HEK293 (cell line): ENCODE results near the gene NDUFB1.

Experiments
- CTCF ChIA-PET: fragments of 350-600 bp; formaldehyde crosslinking; extraction: SDS; loops from one replicate; lab custom pipeline; 2021; ENCODE audit warnings: antibody characterized with exemption; lab: Yijun Ruan, JAX
- POLR2A ChIA-PET: fragments of 300-600 bp; formaldehyde crosslinking; extraction: SDS; loops from one replicate; lab custom pipeline; 2020; ENCODE audit warnings: antibody characterized with exemption, inconsistent platforms; lab: Yijun Ruan, JAX
- H3K27ac ChIP-seq: fragments of 200-500 bp; sonication (Bioruptor generic); 2 replicates; pipeline ENCODE4 v1.5.1; 2014; ENCODE audit warnings: low read depth, low read length, control low read depth, inconsistent platforms; ENCODE audit errors: extremely low read depth
- H3K36me3 ChIP-seq, 2 experiments: fragments of 200-500 bp in 1 of 2; sonication (Bioruptor generic) in 1 of 2; 1 replicate in 1 of 2; 2 replicates in 1 of 2; pipeline ENCODE4 v1.5.1; 2014 to 2017; ENCODE audit warnings: inconsistent platforms in 2 of 2, low read length in 2 of 2; ENCODE audit not compliant: control insufficient read depth in 2 of 2, insufficient read depth in 1 of 2
- H3K4me1 ChIP-seq: fragments of 200-500 bp; sonication (Bioruptor generic); 2 replicates; pipeline ENCODE4 v1.5.1; 2014; ENCODE audit warnings: mild to moderate bottlenecking, low read length, inconsistent platforms; ENCODE audit not compliant: control insufficient read depth, insufficient read depth
- H3K4me3 ChIP-seq: 2 replicates; pipeline ENCODE4 v1.5.1; 2011; ENCODE audit warnings: low read depth, mild to moderate bottlenecking, control low read depth, low read length, moderate library complexity
- H3K9me3 ChIP-seq: fragments of 200-500 bp; sonication (Bioruptor generic); 2 replicates; pipeline ENCODE4 v1.5.1; 2014; ENCODE audit warnings: low read depth, low read length, inconsistent platforms; ENCODE audit not compliant: control insufficient read depth, insufficient read depth
- INSM2 ChIP-seq: fragments of 450-650 bp; formaldehyde crosslinking; IDR thresholded peaks from 2 replicates; pipeline ENCODE4 v1.5.1; 2016; ENCODE audit warnings: missing biosample characterization, missing genetic modification characterization
- KLF1 ChIP-seq: fragments of 450-650 bp; formaldehyde crosslinking; IDR thresholded peaks from 2 replicates; pipeline ENCODE4 v1.5.1; 2016; ENCODE audit warnings: missing biosample characterization, missing genetic modification characterization
- KLF7 ChIP-seq: fragments of 450-650 bp; formaldehyde crosslinking; IDR thresholded peaks from 2 replicates; pipeline ENCODE4 v1.5.1; 2016; ENCODE audit warnings: missing biosample characterization, missing genetic modification characterization, borderline replicate concordance
- PATZ1 ChIP-seq: fragments of 450-650 bp; formaldehyde crosslinking; IDR thresholded peaks from 2 replicates; pipeline ENCODE4 v1.5.1; 2016; ENCODE audit warnings: missing biosample characterization, missing genetic modification characterization
- REST ChIP-seq: fragments of 450-650 bp; formaldehyde crosslinking; IDR thresholded peaks from 2 replicates; pipeline ENCODE4 v1.5.1; 2016; ENCODE audit warnings: missing biosample characterization, missing genetic modification characterization
- SP3 ChIP-seq: fragments of 450-650 bp; formaldehyde crosslinking; IDR thresholded peaks from 2 replicates; pipeline ENCODE4 v1.5.1; 2016; ENCODE audit warnings: missing biosample characterization, missing genetic modification characterization
- ZBTB17 ChIP-seq: fragments of 450-650 bp; formaldehyde crosslinking; IDR thresholded peaks from 2 replicates; pipeline ENCODE4 v1.5.1; 2016; ENCODE audit warnings: missing biosample characterization, missing genetic modification characterization
- ZNF146 ChIP-seq: fragments of 450-650 bp; formaldehyde crosslinking; IDR thresholded peaks from 2 replicates; pipeline ENCODE4 v1.5.1; 2016; ENCODE audit warnings: missing biosample characterization, missing genetic modification characterization
- ZNF211 ChIP-seq: fragments of 450-650 bp; formaldehyde crosslinking; IDR thresholded peaks from 2 replicates; pipeline ENCODE4 v1.5.1; 2016; ENCODE audit warnings: low read depth, missing biosample characterization, missing genetic modification characterization
- ZNF514 ChIP-seq: fragments of 450-650 bp; formaldehyde crosslinking; IDR thresholded peaks from 2 replicates; pipeline ENCODE4 v1.5.1; 2016; ENCODE audit warnings: missing biosample characterization, missing genetic modification characterization
- ZNF518A ChIP-seq: fragments of 450-650 bp; formaldehyde crosslinking; conservative IDR thresholded peaks from 2 replicates; pipeline ENCODE4 v1.5.1; 2016; ENCODE audit warnings: low read depth, missing biosample characterization, missing genetic modification characterization
- ZNF548 ChIP-seq: fragments of 450-650 bp; formaldehyde crosslinking; IDR thresholded peaks from 2 replicates; pipeline ENCODE4 v1.5.1; 2016; ENCODE audit warnings: missing biosample characterization, missing genetic modification characterization
- ZNF600 ChIP-seq: fragments of 450-650 bp; formaldehyde crosslinking; IDR thresholded peaks from 2 replicates; pipeline ENCODE4 v1.5.1; 2016; ENCODE audit warnings: missing biosample characterization, missing genetic modification characterization
- ZNF639 ChIP-seq: fragments of 450-650 bp; formaldehyde crosslinking; IDR thresholded peaks from 2 replicates; pipeline ENCODE4 v1.5.1; 2016; ENCODE audit warnings: missing biosample characterization, missing genetic modification characterization

The NDUFB1 gene

GRCh38 chr14:92121207-92121669, 268 bp downstream of the NDUFB1 start (continued):
- 0 out of 2 replicates have a peak, but pooled peaks have one; percentile 2 for TF ChIP-seq REST (tag by site-specific recombination)
- no peak for TF ChIP-seq SP3 (tag by site-specific recombination)
- peak; percentile 8; the same call in 1 of the 2 replicates for TF ChIP-seq PATZ1 (tag by site-specific recombination)

- CTCF ChIA-PET = no interaction called here
- no peaks in the 10 kb centered on the region for H3K9me3 ChIP-seq
- H3K27ac ChIP-seq = no peak overlapping the region
Measured at GRCh38 chr14:92109490-92109889, 12.0 kb downstream of the NDUFB1 start.

GRCh38 chr14:92108345-92109254, 12.9 kb downstream of the NDUFB1 start:
- TF ChIP-seq ZNF518A (no peak), INSM2 (tag by site-specific recombination) (no peak), KLF7 (tag by site-specific recombination) (no peak)
- Histone ChIP-seq H3K4me1 (0 out of 2 replicates have a peak, but pooled peaks cover 3% of the 10 kb centered on the region), H3K9me3 (no peaks in the 10 kb centered on the region), H3K36me3 (no peaks in the 10 kb centered on the region), H3K27ac (no peak overlapping the region), H3K4me3 (no peak overlapping the region)
- CTCF ChIA-PET = interaction anchor here (0.6 to 3.6 kb wide), 5 partner anchors 10 to 216 kb away, joined by 3 to 35 read pairs (median 6); partner anchors contain the start of genes CPSF2 and NDUFB1
- POLR2A ChIA-PET = interaction anchor here (0.5 to 1.2 kb wide), 2 partner anchors 14 to 309 kb away, joined by 3 read pairs; no protein-coding TSS in a partner anchor

More at GRCh38 chr14:92109490-92109889, 12.0 kb downstream of the NDUFB1 start:
- no peak for TF ChIP-seq ZNF548 (tag by site-specific recombination)
- TF ChIP-seq ZNF600 = no peak
- no peak for TF ChIP-seq ZNF514
- no peak for TF ChIP-seq ZNF639
- no peak for TF ChIP-seq ZBTB17
- no peak for TF ChIP-seq ZNF211 (tag by site-specific recombination)
- no peak for TF ChIP-seq KLF1 (tag by site-specific recombination)
- TF ChIP-seq ZNF146 (tag by site-specific recombination) = no peak
- POLR2A ChIA-PET = no interaction called here
- H3K4me3 ChIP-seq = no peak overlapping the region
- no peaks in the 10 kb centered on the region; a peak in 1 of 3 replicates for H3K36me3 ChIP-seq
- H3K4me1 ChIP-seq = 0 out of 2 replicates have a peak, but pooled peaks cover 3% of the 10 kb centered on the region
